K562 (cell line): ENCODE data around the gene FAM149B1. TPM values are rescaled to one million over a fixed set of nuclear protein-coding genes. Genes with fewer than 3 reads are reported as not detected.
A peak's percentile ranks its signal among the peaks of the same experiment; 100 is the strongest.

ENCODE experiments used
- GABPB2 ChIP-seq: fragments of 250-450 bp; sonication (Bioruptor Pico); conservative IDR thresholded peaks from 2 replicates; pipeline ENCODE4 v1.5.1; 2021; ENCODE audit warnings: mild to moderate bottlenecking
- GTF2F1 ChIP-seq: IDR thresholded peaks from 2 replicates; pipeline ENCODE4 v1.6.1; 2011; ENCODE audit warnings: low read depth, low read length, improper control_type of control experiment
- KAT7 ChIP-seq: sonication (generic); formaldehyde crosslinking; IDR thresholded peaks from 2 replicates; pipeline ENCODE4 v1.8.0; 2022; ENCODE audit warnings: missing genetic modification reagents, mild to moderate bottlenecking, borderline replicate concordance
- KLF6 ChIP-seq: fragments of 250-450 bp; sonication (Bioruptor Pico); IDR thresholded peaks from 2 replicates; pipeline ENCODE4 v1.4.0; 2020; ENCODE audit warnings: mild to moderate bottlenecking, moderate library complexity, borderline replicate concordance
- MBD2 ChIP-seq: sonication (generic); IDR thresholded peaks from 2 replicates; pipeline ENCODE4 v1.6.1; 2016; ENCODE audit warnings: low read depth, borderline replicate concordance
- MGA ChIP-seq: fragments of 450-650 bp; IDR thresholded peaks from 2 replicates; pipeline ENCODE4 v1.6.1; 2016; ENCODE audit warnings: mild to moderate bottlenecking, moderate library complexity
- POLR2H ChIP-seq: IDR thresholded peaks from 2 replicates; pipeline ENCODE4 v1.6.1; 2016; ENCODE audit warnings: missing genetic modification characterization, low read depth, mild to moderate bottlenecking, control low read depth, missing compliant biosample characterization, moderate library complexity
- POU5F1 ChIP-seq: fragments of 150-350 bp; IDR thresholded peaks from 2 replicates; pipeline ENCODE4 v1.6.1; 2014; ENCODE audit warnings: borderline replicate concordance, low read length, low read depth, mild to moderate bottlenecking; ENCODE audit not compliant: partially characterized antibody
- TEAD1 ChIP-seq, 2 experiments: fragments of 450-650 bp in 1 of 2; sonication (generic) in 1 of 2; formaldehyde crosslinking; IDR thresholded peaks; 2 replicates each; pipeline versions ENCODE4 v1.4.0 to v1.8.0; 2020 to 2022; ENCODE audit warnings: mild to moderate bottlenecking in 2 of 2, missing genetic modification reagents in 1 of 2
- TRIM24 ChIP-seq, 2 experiments: fragments of 450-650 bp; IDR thresholded peaks; 2 replicates each; pipeline ENCODE4 v1.6.1; 2016
- ZEB2 ChIP-seq: fragments of 450-650 bp; IDR thresholded peaks from 2 replicates; pipeline ENCODE4 v1.6.1; 2016
- polyA plus RNA-seq, 8 experiments: library from polyadenylated mRNA; depleted of rRNA in 4 of 8; stranded (reverse) in 5 of 8; unstranded in 3 of 8; fragments of >200 nt; fragmentation: Nextera tagmentation in 2 of 8; fragmentation: Illumina TruSeq in 1 of 8; extraction: Ambion mirVana in 2 of 8; extraction: Trizol in 1 of 8; gene quantifications; 2 replicates each; pipeline versions ENCODE4 v1.2.1 to v1.2.3, GENCODE V29; 2011 to 2014; ENCODE audit warnings: inconsistent platforms in 1 of 8, missing spikeins in 1 of 8
- total RNA-seq, 7 experiments: library from RNA; depleted of rRNA in 6 of 7; stranded (reverse); fragments of >200 nt in 6 of 7; fragmentation: Illumina TruSeq in 2 of 7; extraction: Trizol in 2 of 7; gene quantifications; 2 replicates each; pipeline versions ENCODE4 v1.2.1 to v1.2.3, GENCODE V29; 2011 to 2021; ENCODE audit warnings: low replicate concordance in 1 of 7
- TF ChIP-seq, protein P1 (sequence below): sonication (generic); formaldehyde crosslinking; IDR thresholded peaks from 2 replicates; pipeline ENCODE4 v1.8.1; 2023; ENCODE audit warnings: mild to moderate bottlenecking, missing genetic modification reagents
- TF ChIP-seq, protein P2 (sequence below): fragments of 250-450 bp; sonication (Bioruptor Pico); IDR thresholded peaks from 2 replicates; pipeline ENCODE4 v1.4.0; 2020

The FAM149B1 gene
- total and polyA plus RNA-seq, 9 of the 15 experiments (the other 6 are each of a cell fraction or from before 2014, with no cell fraction given), result 4.2 to 18.5 (median 9.3) TPM

DNA sequence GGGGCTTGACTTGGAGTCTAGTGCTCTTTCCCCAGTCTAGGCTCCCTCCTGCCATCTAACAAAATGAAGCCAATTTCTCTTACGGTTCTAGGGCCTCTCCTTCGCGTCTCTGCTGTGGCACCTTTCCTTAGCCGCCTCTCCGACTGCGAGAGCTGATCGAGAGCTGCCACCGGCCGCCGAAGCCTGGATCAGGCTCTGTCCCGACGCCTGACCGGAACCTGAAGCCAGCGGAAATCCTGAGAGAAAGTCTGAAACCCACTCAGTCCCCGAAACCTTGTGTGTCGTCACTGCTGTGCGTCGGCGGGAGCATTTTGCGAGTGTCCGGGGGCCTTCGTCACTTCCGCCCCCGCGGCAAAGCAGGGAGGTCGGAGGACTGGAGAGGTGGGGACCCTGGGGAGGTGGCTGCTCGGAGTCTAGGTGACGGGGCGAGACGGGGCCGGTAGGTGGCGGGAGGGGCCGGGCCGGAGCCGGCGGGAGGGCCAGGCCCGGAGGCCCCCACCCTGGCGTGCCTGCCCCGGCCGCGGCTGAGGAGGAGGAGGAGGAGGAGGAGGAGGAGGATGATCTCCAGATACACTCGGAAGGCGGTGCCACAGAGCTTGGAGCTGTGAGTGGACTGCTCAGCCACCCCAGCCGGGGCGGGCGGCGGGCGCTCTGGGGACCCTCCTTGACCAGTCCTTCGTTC lies at the start of gene FAM149B1, which contains the start of gene ECD (continued):
- TF ChIP-seq POLR2H (tag) (peak; percentile 92), KLF6 (no peak), GABPB2 (CRISPR knock-in tag) (0 out of 2 replicates have a peak, but pooled peaks have one; percentile 22), TRIM24 (IDR thresholded peaks at IDR 0.05) (peak in 1 of 2 experiments; percentile 38; a peak in 1 of 4 replicates), ZEB2 (0 out of 2 replicates have a peak, but pooled peaks have one; percentile 56), POU5F1 (peak; percentile 47), KAT7 (CRISPR knock-in tag) (peak; percentile 94; the same call in 1 of the 2 replicates), MGA (peak; percentile 55; the same call in 1 of the 2 replicates), MBD2 (peak; percentile 95), GTF2F1 (peak; percentile 73; the same call in 1 of the 2 replicates), TEAD1 (CRISPR knock-in tag; IDR thresholded peaks at IDR 0.05) (no peak)
- TF ChIP-seq, protein P1, sequence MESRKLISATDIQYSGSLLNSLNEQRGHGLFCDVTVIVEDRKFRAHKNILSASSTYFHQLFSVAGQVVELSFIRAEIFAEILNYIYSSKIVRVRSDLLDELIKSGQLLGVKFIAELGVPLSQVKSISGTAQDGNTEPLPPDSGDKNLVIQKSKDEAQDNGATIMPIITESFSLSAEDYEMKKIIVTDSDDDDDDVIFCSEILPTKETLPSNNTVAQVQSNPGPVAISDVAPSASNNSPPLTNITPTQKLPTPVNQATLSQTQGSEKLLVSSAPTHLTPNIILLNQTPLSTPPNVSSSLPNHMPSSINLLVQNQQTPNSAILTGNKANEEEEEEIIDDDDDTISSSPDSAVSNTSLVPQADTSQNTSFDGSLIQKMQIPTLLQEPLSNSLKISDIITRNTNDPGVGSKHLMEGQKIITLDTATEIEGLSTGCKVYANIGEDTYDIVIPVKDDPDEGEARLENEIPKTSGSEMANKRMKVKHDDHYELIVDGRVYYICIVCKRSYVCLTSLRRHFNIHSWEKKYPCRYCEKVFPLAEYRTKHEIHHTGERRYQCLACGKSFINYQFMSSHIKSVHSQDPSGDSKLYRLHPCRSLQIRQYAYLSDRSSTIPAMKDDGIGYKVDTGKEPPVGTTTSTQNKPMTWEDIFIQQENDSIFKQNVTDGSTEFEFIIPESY, result no peak
- TF ChIP-seq, protein P2, sequence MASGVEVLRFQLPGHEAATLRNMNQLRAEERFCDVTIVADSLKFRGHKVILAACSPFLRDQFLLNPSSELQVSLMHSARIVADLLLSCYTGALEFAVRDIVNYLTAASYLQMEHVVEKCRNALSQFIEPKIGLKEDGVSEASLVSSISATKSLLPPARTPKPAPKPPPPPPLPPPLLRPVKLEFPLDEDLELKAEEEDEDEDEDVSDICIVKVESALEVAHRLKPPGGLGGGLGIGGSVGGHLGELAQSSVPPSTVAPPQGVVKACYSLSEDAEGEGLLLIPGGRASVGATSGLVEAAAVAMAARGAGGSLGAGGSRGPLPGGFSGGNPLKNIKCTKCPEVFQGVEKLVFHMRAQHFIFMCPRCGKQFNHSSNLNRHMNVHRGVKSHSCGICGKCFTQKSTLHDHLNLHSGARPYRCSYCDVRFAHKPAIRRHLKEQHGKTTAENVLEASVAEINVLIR (CRISPR knock-in tag), result peak; percentile 100
